ENCODE measurements around the gene GPRC5D. TPM values are rescaled to one million over a fixed set of nuclear protein-coding genes. Genes with fewer than 3 reads are reported as not detected.

Gene GPRC5D
- total RNA-seq, 1 experiment from 2014 or later: not detected

DNA sequence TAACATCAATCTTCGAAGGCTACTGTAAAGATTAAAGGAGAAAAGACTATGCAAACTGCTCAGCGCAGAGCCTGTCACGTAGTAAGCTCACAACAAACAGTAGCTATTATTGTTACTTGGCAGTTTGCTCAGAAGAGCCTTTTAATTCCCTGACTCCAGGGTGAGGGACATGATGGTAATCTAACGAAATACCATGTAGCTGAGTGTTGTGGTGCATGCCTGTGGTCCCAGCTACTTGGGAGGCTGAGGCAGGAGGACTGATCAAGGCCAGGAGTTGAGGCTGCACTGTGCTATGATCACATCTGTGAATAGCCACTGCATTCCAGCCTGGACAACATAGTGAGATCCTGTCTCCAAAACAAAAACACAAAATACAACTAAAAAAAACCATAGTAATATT, 25.3 kb upstream of the GPRC5D start:
- Histone ChIP-seq H2AFZ (no peak overlapping the region), H3K4me2 (no peak overlapping the region), H3K36me3 (ENCODE audit: low read depth) (peaks cover 65% of the 10 kb centered on the region), H3K27ac (peak overlapping the region; percentile 66), H3K4me3 (no peak overlapping the region), H4K20me1 (ENCODE audit: insufficient read depth) (no peaks in the 10 kb centered on the region), H3K79me2 (ENCODE audit: low read depth) (peaks cover 20% of the 10 kb centered on the region), H3K9me3 (ENCODE audit: insufficient read depth, low read depth) (no peaks in the 10 kb centered on the region; the same call in 1 of the 2 replicates), H3K27me3 (ENCODE audit: insufficient read depth, low read depth) (no peaks in the 10 kb centered on the region), H3K9me2 (ENCODE audit: insufficient read depth) (no peaks in the 10 kb centered on the region), H3F3A (ENCODE audit: insufficient read depth, low read depth) (peaks cover 31% of the 10 kb centered on the region), H3K4me1 (replicated peaks; ENCODE audit: insufficient read depth) (peaks cover 39% of the 10 kb centered on the region)
- POLR2A ChIA-PET (ENCODE audit: unreplicated experiment): interaction anchor here (0.6 kb wide), 1 partner anchor 229 kb away, joined by 4 read pairs; no protein-coding TSS in a partner anchor
- no peak for DNase-seq
- BruUV-seq (replicated peaks): no TSS peak
- no peak for TF ChIP-seq EZH2 (IDR thresholded peaks at IDR 0.05; ENCODE audit: low read depth)
- TF ChIP-seq, protein P1, sequence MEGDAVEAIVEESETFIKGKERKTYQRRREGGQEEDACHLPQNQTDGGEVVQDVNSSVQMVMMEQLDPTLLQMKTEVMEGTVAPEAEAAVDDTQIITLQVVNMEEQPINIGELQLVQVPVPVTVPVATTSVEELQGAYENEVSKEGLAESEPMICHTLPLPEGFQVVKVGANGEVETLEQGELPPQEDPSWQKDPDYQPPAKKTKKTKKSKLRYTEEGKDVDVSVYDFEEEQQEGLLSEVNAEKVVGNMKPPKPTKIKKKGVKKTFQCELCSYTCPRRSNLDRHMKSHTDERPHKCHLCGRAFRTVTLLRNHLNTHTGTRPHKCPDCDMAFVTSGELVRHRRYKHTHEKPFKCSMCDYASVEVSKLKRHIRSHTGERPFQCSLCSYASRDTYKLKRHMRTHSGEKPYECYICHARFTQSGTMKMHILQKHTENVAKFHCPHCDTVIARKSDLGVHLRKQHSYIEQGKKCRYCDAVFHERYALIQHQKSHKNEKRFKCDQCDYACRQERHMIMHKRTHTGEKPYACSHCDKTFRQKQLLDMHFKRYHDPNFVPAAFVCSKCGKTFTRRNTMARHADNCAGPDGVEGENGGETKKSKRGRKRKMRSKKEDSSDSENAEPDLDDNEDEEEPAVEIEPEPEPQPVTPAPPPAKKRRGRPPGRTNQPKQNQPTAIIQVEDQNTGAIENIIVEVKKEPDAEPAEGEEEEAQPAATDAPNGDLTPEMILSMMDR (conservative IDR thresholded peaks at IDR 0.05): no peak
- intact Hi-C loops (cut with micrococcal nuclease; ENCODE audit: unreplicated experiment): no loop called here
- CTCF ChIA-PET: interaction anchor here (0.5 to 2.1 kb wide), 3 partner anchors 165 to 1002 kb away, joined by 3 to 16 read pairs (median 4); no protein-coding TSS in a partner anchor

GRCh38 chr12:12976366-12976765, 24.4 kb upstream of the GPRC5D start:
- Histone ChIP-seq H3K27me3 (ENCODE audit: insufficient read depth, low read depth) (no peaks in the 10 kb centered on the region), H3F3A (ENCODE audit: insufficient read depth, low read depth) (peaks cover 34% of the 10 kb centered on the region), H3K4me2 (peak overlapping the region; percentile 3; the same call in 1 of the 2 replicates), H3K4me3 (no peak overlapping the region), H3K36me3 (ENCODE audit: low read depth) (peaks cover 56% of the 10 kb centered on the region), H3K79me2 (ENCODE audit: low read depth) (peaks cover 13% of the 10 kb centered on the region), H3K9me2 (ENCODE audit: insufficient read depth) (no peaks in the 10 kb centered on the region), H3K4me1 (replicated peaks; ENCODE audit: insufficient read depth) (peaks cover 39% of the 10 kb centered on the region), H3K27ac (peak overlapping the region; percentile 66), H3K9me3 (ENCODE audit: insufficient read depth, low read depth) (no peaks in the 10 kb centered on the region; the same call in 1 of the 2 replicates), H2AFZ (no peak overlapping the region), H4K20me1 (ENCODE audit: insufficient read depth) (no peaks in the 10 kb centered on the region)
- intact Hi-C loops (cut with micrococcal nuclease; ENCODE audit: unreplicated experiment): no loop called here
- peak in 1 of 2 experiments; percentile 86 for DNase-seq
- TF ChIP-seq, protein P1 (conservative IDR thresholded peaks at IDR 0.05): no peak
- no peak for TF ChIP-seq EZH2 (IDR thresholded peaks at IDR 0.05; ENCODE audit: low read depth)
- no TSS peak for BruUV-seq (replicated peaks)
- ChIA-PET CTCF (interaction anchor here (0.5 to 2.1 kb wide), 15 partner anchors 9 to 1498 kb away, joined by 3 to 16 read pairs (median 4); partner anchors contain the start of gene GPRC5A), POLR2A (ENCODE audit: unreplicated experiment) (interaction anchor here (0.5 to 0.8 kb wide), 3 partner anchors 220 to 235 kb away, joined by 5 to 8 read pairs (median 6); partner anchors contain the start of gene EMP1)

GRCh38 chr12:12975322-12976077, 23.5 kb upstream of the GPRC5D start:
- TF ChIP-seq, protein P1 (conservative IDR thresholded peaks at IDR 0.05): peak; percentile 48
- TF ChIP-seq EZH2 (IDR thresholded peaks at IDR 0.05; ENCODE audit: low read depth): no peak
- no TSS peak for BruUV-seq (replicated peaks)
- Histone ChIP-seq H3K79me2 (ENCODE audit: low read depth) (peaks cover 10% of the 10 kb centered on the region), H3K36me3 (ENCODE audit: low read depth) (peaks cover 54% of the 10 kb centered on the region), H4K20me1 (ENCODE audit: insufficient read depth) (no peaks in the 10 kb centered on the region), H3K4me2 (peak overlapping the region; percentile 3; the same call in 1 of the 2 replicates), H3K4me1 (replicated peaks; ENCODE audit: insufficient read depth) (peaks cover 36% of the 10 kb centered on the region), H3K4me3 (no peak overlapping the region), H3K9me3 (ENCODE audit: insufficient read depth, low read depth) (no peaks in the 10 kb centered on the region; the same call in 1 of the 2 replicates), H3F3A (ENCODE audit: insufficient read depth, low read depth) (peaks cover 34% of the 10 kb centered on the region), H2AFZ (no peak overlapping the region), H3K27ac (peak overlapping the region; percentile 66), H3K9me2 (ENCODE audit: insufficient read depth) (no peaks in the 10 kb centered on the region), H3K27me3 (ENCODE audit: insufficient read depth, low read depth) (no peaks in the 10 kb centered on the region)
- peak in 1 of 2 experiments; percentile 66 for DNase-seq
- CTCF ChIA-PET: interaction anchor here (0.5 to 2.1 kb wide), 13 partner anchors 10 to 1499 kb away, joined by 3 to 16 read pairs (median 6); partner anchors contain the start of gene GPRC5A
- intact Hi-C loops (cut with micrococcal nuclease; ENCODE audit: unreplicated experiment): no loop called here
- POLR2A ChIA-PET (ENCODE audit: unreplicated experiment): interaction anchor here (0.5 to 0.6 kb wide), 4 partner anchors 39 to 402 kb away, joined by 5 to 8 read pairs (median 6); partner anchors contain the start of gene EMP1
